HepG2 (cell line): ENCODE measurements around the gene TM2D3. TPM values are rescaled to one million over a fixed set of nuclear protein-coding genes. Genes with fewer than 3 reads are reported as not detected.
A peak's percentile ranks its signal among the peaks of the same experiment; 100 is the strongest.

Experiments
- ATAC-seq: fragments of 200-7000 bp; cut with Tn5 transposase; 3 replicates; pipeline ENCODE4 v1.9.1; 2020; ENCODE audit warnings: mild to moderate bottlenecking, moderate library complexity
- BruUV-seq: library from RNA; stranded (reverse); fragments of 400-500 nt; replicated peaks from 2 replicates; lab custom pipeline; 2021; lab: Mats Ljungman, UMichigan
- CTCF ChIA-PET: fragments of 300-600 bp; formaldehyde crosslinking; extraction: SDS; loops from one replicate; lab custom pipeline; 2021; ENCODE audit warnings: low total read pairs, inconsistent platforms, low intra/inter-chr PET ratio; lab: Yijun Ruan, JAX
- POLR2A ChIA-PET: fragments of 350-600 bp; sonication (Branson Sonifier 250); formaldehyde crosslinking; loops from one replicate; lab custom pipeline; 2020; ENCODE audit warnings: antibody characterized with exemption, inconsistent platforms; lab: Yijun Ruan, JAX
- DNase-seq: peaks from one replicate; pipeline ENCODE4 v3.0.0-alpha.2; 2015; ENCODE audit warnings: low spot score
- FAIRE-seq: peaks from 3 replicates; lab custom pipeline; 2011; peaks lifted over from hg19 to GRCh38; lab: Jason Lieb, UNC
- H2AFZ ChIP-seq: one replicate; pipeline ENCODE4 v1.6.1; 2011; ENCODE audit warnings: low read length, inconsistent platforms
- H3K27ac ChIP-seq: fragments of 300-600 bp; 3 replicates; pipeline ENCODE4 v1.8.0; 2011; ENCODE audit warnings: mixed run types, mild to moderate bottlenecking, mixed read lengths, low read length, inconsistent platforms; ENCODE audit not compliant: insufficient read depth; ENCODE audit errors: extremely low read length
- H3K27me3 ChIP-seq, 2 experiments: fragments of 200-600 bp in 1 of 2; 2 replicates in 1 of 2; 3 replicates in 1 of 2; pipeline versions ENCODE4 v1.6.0 to v1.8.0; 2011; ENCODE audit warnings: low read length in 2 of 2, mild to moderate bottlenecking in 2 of 2, moderate library complexity in 2 of 2, inconsistent platforms in 1 of 2; ENCODE audit not compliant: insufficient read depth in 2 of 2, control insufficient read depth in 1 of 2
- H3K36me3 ChIP-seq, 2 experiments: fragments of 200-600 bp in 1 of 2; replicated peaks in 1 of 2; 2 replicates in 1 of 2; 3 replicates in 1 of 2; pipeline versions ENCODE4 v1.5.1 to v1.8.0; 2011; ENCODE audit warnings: low read length in 2 of 2, inconsistent platforms in 1 of 2; ENCODE audit not compliant: insufficient read depth in 2 of 2, control insufficient read depth in 1 of 2
- H3K4me1 ChIP-seq: 2 replicates; pipeline ENCODE4 v1.5.1; 2012; ENCODE audit warnings: low read length, inconsistent platforms; ENCODE audit not compliant: insufficient read depth
- H3K4me2 ChIP-seq: 2 replicates; pipeline ENCODE4 v1.6.0; 2011; ENCODE audit warnings: low read depth, low read length, inconsistent platforms
- H3K4me3 ChIP-seq, 3 experiments: fragments of 200-600 bp in 1 of 3; sonication (generic), shearing (Covaris generic) in 1 of 3; replicated peaks in 1 of 3; 2 replicates each; pipeline ENCODE4 v1.5.1; 2011 to 2016; ENCODE audit warnings: low read length in 3 of 3, inconsistent platforms in 2 of 3, low read depth in 2 of 3, mild to moderate bottlenecking in 2 of 3, control low read depth in 1 of 3, mixed read lengths in 1 of 3; ENCODE audit not compliant: insufficient read depth in 1 of 3
- H3K79me2 ChIP-seq: one replicate; pipeline ENCODE4 v1.6.1; 2011; ENCODE audit warnings: low read length, inconsistent platforms; ENCODE audit not compliant: insufficient read depth
- H3K9ac ChIP-seq: 2 replicates; pipeline ENCODE4 v1.6.0; 2011; ENCODE audit warnings: mild to moderate bottlenecking, low read depth, low read length, inconsistent platforms; ENCODE audit not compliant: insufficient read depth
- H3K9me3 ChIP-seq: 2 replicates; pipeline ENCODE4 v1.5.1; 2012; ENCODE audit warnings: mild to moderate bottlenecking, low read length
- H4K20me1 ChIP-seq: 2 replicates; pipeline ENCODE4 v1.6.0; 2011; ENCODE audit warnings: inconsistent platforms, mild to moderate bottlenecking, low read length, moderate library complexity; ENCODE audit not compliant: insufficient read depth
- ARID5B ChIP-seq: IDR thresholded peaks from 2 replicates; pipeline ENCODE4 v1.4.0; 2020; ENCODE audit warnings: mild to moderate bottlenecking, missing genetic modification reagents
- HIVEP1 ChIP-seq: sonication (generic); formaldehyde crosslinking; IDR thresholded peaks from 2 replicates; pipeline ENCODE4 v1.4.0; 2020; ENCODE audit warnings: mild to moderate bottlenecking, missing genetic modification reagents
- MAX ChIP-seq: IDR thresholded peaks from 2 replicates; pipeline ENCODE4 v1.6.1; 2012; ENCODE audit warnings: inconsistent platforms
- MED1 ChIP-seq: sonication (generic); formaldehyde crosslinking; IDR thresholded peaks from 2 replicates; pipeline ENCODE4 v1.4.0; 2020; ENCODE audit warnings: missing genetic modification reagents
- MYC ChIP-seq: sonication (generic); formaldehyde crosslinking; IDR thresholded peaks from 2 replicates; pipeline ENCODE4 v1.9.0; 2021; ENCODE audit warnings: missing genetic modification reagents, borderline replicate concordance
- SALL1 ChIP-seq: sonication (generic); formaldehyde crosslinking; IDR thresholded peaks from 2 replicates; pipeline ENCODE4 v1.8.0; 2022; ENCODE audit warnings: mild to moderate bottlenecking, missing genetic modification reagents
- SOX13 ChIP-seq, 3 experiments: fragments of 450-650 bp in 1 of 3; sonication (generic) in 1 of 3; formaldehyde crosslinking in 1 of 3; IDR thresholded peaks in 2 of 3; conservative IDR thresholded peaks in 1 of 3; 2 replicates each; pipeline versions ENCODE4 v1.5.0 to v1.6.1; 2016 to 2020; ENCODE audit warnings: antibody characterized with exemption in 1 of 3, mild to moderate bottlenecking in 1 of 3, missing compliant biosample characterization in 1 of 3, missing genetic modification reagents in 1 of 3, moderate library complexity in 1 of 3
- TEAD3 ChIP-seq: optimal IDR thresholded peaks from 2 replicates; pipeline ENCODE3; 2016; ENCODE audit warnings: borderline replicate concordance
- USF2 ChIP-seq, 2 experiments: sonication (generic) in 1 of 2; formaldehyde crosslinking in 1 of 2; IDR thresholded peaks; 2 replicates each; pipeline versions ENCODE4 v1.5.1 to v1.6.1; 2011 to 2020; ENCODE audit warnings: borderline replicate concordance in 1 of 2, low read depth in 1 of 2, low read length in 1 of 2, mild to moderate bottlenecking in 1 of 2, missing genetic modification reagents in 1 of 2, moderate library complexity in 1 of 2
- ZC3H13 ChIP-seq: sonication (generic); formaldehyde crosslinking; IDR thresholded peaks from 2 replicates; pipeline ENCODE4 v1.8.1; 2023; ENCODE audit warnings: mild to moderate bottlenecking, missing genetic modification reagents, moderate library complexity
- ZNF292 ChIP-seq: sonication (generic); formaldehyde crosslinking; IDR thresholded peaks from 2 replicates; pipeline ENCODE4 v1.8.1; 2022; ENCODE audit warnings: mild to moderate bottlenecking, low read depth, missing genetic modification reagents, borderline replicate concordance
- WGBS: methylation state at CpG from one replicate; pipeline ENCODE4 v1.1.6; 2017; ENCODE audit warnings: low lambda C conversion rate; 5-methylcytosine and 5-hydroxymethylcytosine counted together
- in situ Hi-C: cut with HindIII; loops from 2 replicates; pipeline ENCODE4 v1.10.0; 2017; ENCODE audit warnings: low pct_unique_long_range_greater_than_20kb; ENCODE audit not compliant: extremely low pct_ligation_motif_present
- intact Hi-C: fragments of 100-400 bp; cut with micrococcal nuclease; formaldehyde crosslinking; loops from one replicate; pipeline ENCODE4 v1.10.0; 2022; ENCODE audit not compliant: unreplicated experiment
- polyA plus RNA-seq, 8 experiments: library from polyadenylated mRNA; depleted of rRNA in 3 of 8; stranded (reverse) in 7 of 8; unstranded in 1 of 8; fragments of >200 nt; fragmentation: Illumina TruSeq in 4 of 8; extraction: Trizol in 4 of 8; gene quantifications; 2 replicates each; pipeline versions ENCODE4 v1.2.1 to v1.2.3, GENCODE V29; 2011 to 2016; ENCODE audit warnings: low read depth in 4 of 8, missing spikeins in 1 of 8, mixed read lengths in 1 of 8; ENCODE audit not compliant: insufficient read depth in 1 of 8
- total RNA-seq, 5 experiments: library from RNA; depleted of rRNA; stranded (reverse); fragments of >200 nt; fragmentation: Illumina TruSeq; extraction: Trizol; gene quantifications; 2 replicates each; pipeline ENCODE4 v1.2.3, GENCODE V29; 2016; ENCODE audit warnings: low read depth in 1 of 5
- TF ChIP-seq, protein P1 (sequence below): sonication (generic); formaldehyde crosslinking; conservative IDR thresholded peaks from 2 replicates; pipeline ENCODE4 v1.8.1; 2023; ENCODE audit warnings: missing genetic modification reagents
- TF ChIP-seq, protein P2 (sequence below): sonication (generic); formaldehyde crosslinking; IDR thresholded peaks from 2 replicates; pipeline ENCODE4 v1.4.0; 2020; ENCODE audit warnings: missing genetic modification reagents

Gene TM2D3
- total and polyA plus RNA-seq, 2 of the 13 experiments (the other 11 are each of a cell fraction or from before 2014, with no cell fraction given), result 31.1 to 72.7 TPM

DNA sequence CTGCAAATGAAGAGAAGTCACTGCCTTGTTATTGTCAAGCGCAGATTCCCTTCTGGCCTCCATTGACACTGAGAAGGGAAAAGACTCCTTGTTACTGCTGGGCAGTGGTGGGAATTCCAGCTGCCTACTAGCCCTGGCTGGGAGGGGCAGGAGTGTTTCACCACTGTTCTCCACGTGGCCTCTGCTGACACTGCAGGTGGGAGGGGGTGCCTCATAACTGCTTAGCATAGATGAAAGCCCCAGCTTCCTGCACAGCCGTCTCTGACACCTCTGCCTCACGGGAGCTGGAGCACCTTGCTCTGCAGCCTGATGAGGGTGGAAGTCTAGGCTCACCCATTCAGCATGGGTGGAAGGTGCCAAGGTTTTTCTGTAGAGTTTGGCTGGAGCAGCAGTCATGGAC is 52.1 kb downstream of the TM2D3 start:
- no peak overlapping the region for H3K27ac ChIP-seq
- H3K9ac ChIP-seq, result no peak overlapping the region
- intact Hi-C loops (no loop called here), in situ Hi-C loops (no loop called here)
- no peak overlapping the region for H3K4me2 ChIP-seq
- no TSS peak for BruUV-seq
- FAIRE-seq (no peak), ATAC-seq (peak; percentile 83), DNase-seq (no peak)
- no peak overlapping the region for H2AFZ ChIP-seq
- H3K36me3 ChIP-seq, result peaks cover 0 to 9% of the 10 kb centered on the region in 2 experiments; a peak in 1 of 5 replicates
- peaks cover 9% of the 10 kb centered on the region; the same call in 1 of the 2 replicates for H3K9me3 ChIP-seq
- WGBS, result 65% methylated on average over 2 of the region's 4 CpGs
- ChIA-PET POLR2A (no interaction called here), CTCF (no interaction called here)
- no peaks in the 10 kb centered on the region; a peak in 1 of 5 replicates for H3K27me3 ChIP-seq
- H3K4me1 ChIP-seq, result no peaks in the 10 kb centered on the region
- no peaks in the 10 kb centered on the region for H3K79me2 ChIP-seq
- H3K4me3 ChIP-seq, result no peak overlapping the region
- H4K20me1 ChIP-seq, result no peaks in the 10 kb centered on the region
- TF ChIP-seq MAX (peak; percentile 74), HIVEP1 (no peak), SOX13 (IDR thresholded peaks at IDR 0.05) (no peak), SOX13 (CRISPR knock-in tag; conservative IDR thresholded peaks at IDR 0.05 in 1 of 2, IDR thresholded peaks at IDR 0.05 in 1 of 2) (no peak), TEAD3 (CRISPR knock-in tag) (peak; percentile 9), ZNF292 (CRISPR knock-in tag) (no peak), MYC (peak; percentile 19; the same call in 1 of the 2 replicates), MED1 (CRISPR knock-in tag) (0 out of 2 replicates have a peak, but pooled peaks have one; percentile 12), USF2 (IDR thresholded peaks at IDR 0.05; ENCODE audit: low read depth, low read length) (0 out of 2 replicates have a peak, but pooled peaks have one; percentile 11), USF2 (CRISPR knock-in tag; IDR thresholded peaks at IDR 0.05; ENCODE audit: borderline replicate concordance) (no peak; the same call in 1 of the 2 replicates), SALL1 (CRISPR knock-in tag) (peak; percentile 36; the same call in 1 of the 2 replicates), ARID5B (CRISPR knock-in tag) (no peak), ZC3H13 (CRISPR knock-in tag) (0 out of 2 replicates have a peak, but pooled peaks have one; percentile 32)
- TF ChIP-seq, protein P1, sequence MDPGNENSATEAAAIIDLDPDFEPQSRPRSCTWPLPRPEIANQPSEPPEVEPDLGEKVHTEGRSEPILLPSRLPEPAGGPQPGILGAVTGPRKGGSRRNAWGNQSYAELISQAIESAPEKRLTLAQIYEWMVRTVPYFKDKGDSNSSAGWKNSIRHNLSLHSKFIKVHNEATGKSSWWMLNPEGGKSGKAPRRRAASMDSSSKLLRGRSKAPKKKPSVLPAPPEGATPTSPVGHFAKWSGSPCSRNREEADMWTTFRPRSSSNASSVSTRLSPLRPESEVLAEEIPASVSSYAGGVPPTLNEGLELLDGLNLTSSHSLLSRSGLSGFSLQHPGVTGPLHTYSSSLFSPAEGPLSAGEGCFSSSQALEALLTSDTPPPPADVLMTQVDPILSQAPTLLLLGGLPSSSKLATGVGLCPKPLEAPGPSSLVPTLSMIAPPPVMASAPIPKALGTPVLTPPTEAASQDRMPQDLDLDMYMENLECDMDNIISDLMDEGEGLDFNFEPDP, result 0 out of 2 replicates have a peak, but pooled peaks have one; percentile 29
- TF ChIP-seq, protein P2, sequence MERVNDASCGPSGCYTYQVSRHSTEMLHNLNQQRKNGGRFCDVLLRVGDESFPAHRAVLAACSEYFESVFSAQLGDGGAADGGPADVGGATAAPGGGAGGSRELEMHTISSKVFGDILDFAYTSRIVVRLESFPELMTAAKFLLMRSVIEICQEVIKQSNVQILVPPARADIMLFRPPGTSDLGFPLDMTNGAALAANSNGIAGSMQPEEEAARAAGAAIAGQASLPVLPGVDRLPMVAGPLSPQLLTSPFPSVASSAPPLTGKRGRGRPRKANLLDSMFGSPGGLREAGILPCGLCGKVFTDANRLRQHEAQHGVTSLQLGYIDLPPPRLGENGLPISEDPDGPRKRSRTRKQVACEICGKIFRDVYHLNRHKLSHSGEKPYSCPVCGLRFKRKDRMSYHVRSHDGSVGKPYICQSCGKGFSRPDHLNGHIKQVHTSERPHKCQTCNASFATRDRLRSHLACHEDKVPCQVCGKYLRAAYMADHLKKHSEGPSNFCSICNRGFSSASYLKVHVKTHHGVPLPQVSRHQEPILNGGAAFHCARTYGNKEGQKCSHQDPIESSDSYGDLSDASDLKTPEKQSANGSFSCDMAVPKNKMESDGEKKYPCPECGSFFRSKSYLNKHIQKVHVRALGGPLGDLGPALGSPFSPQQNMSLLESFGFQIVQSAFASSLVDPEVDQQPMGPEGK (CRISPR knock-in tag), result 0 out of 2 replicates have a peak, but pooled peaks have one; percentile 12
